H9 (cell line): ENCODE results near the gene DAPL1. TPM values are rescaled to one million over a fixed set of nuclear protein-coding genes. Genes with fewer than 3 reads are reported as not detected.

Experiments
- DNase-seq: peaks from one replicate; pipeline ENCODE4 v3.0.0-alpha.2; 2017
- H2AFZ ChIP-seq: one replicate; pipeline ENCODE4 v1.6.1; 2013; ENCODE audit warnings: mild to moderate bottlenecking, low read length, control low read depth, moderate library complexity
- H2AK5ac ChIP-seq: 2 replicates; pipeline ENCODE4 v1.6.1; 2013; ENCODE audit warnings: low read length, control low read depth, mixed read lengths; ENCODE audit not compliant: insufficient read length
- H2BK120ac ChIP-seq: one replicate; pipeline ENCODE4 v1.6.1; 2013; ENCODE audit warnings: low read depth, mild to moderate bottlenecking, low read length, control low read depth, inconsistent platforms; ENCODE audit not compliant: poor library complexity, severe bottlenecking
- H2BK12ac ChIP-seq: 2 replicates; pipeline ENCODE4 v1.6.1; 2013; ENCODE audit warnings: low read length, control low read depth, mixed read lengths, low read depth; ENCODE audit not compliant: insufficient read length
- H2BK15ac ChIP-seq: 2 replicates; pipeline ENCODE4 v1.6.1; 2013; ENCODE audit warnings: low read depth, low read length, control low read depth
- H2BK20ac ChIP-seq: one replicate; pipeline ENCODE4 v1.6.1; 2013; ENCODE audit warnings: low read depth, mild to moderate bottlenecking, low read length, control low read depth, inconsistent platforms; ENCODE audit not compliant: poor library complexity, severe bottlenecking
- H2BK5ac ChIP-seq: 2 replicates; pipeline ENCODE4 v1.6.1; 2013; ENCODE audit warnings: low read length, control low read depth, mixed read lengths; ENCODE audit not compliant: insufficient read length
- H3K14ac ChIP-seq: 2 replicates; pipeline ENCODE4 v1.6.1; 2013; ENCODE audit warnings: low read length, control low read depth; ENCODE audit not compliant: insufficient read depth
- H3K18ac ChIP-seq: 2 replicates; pipeline ENCODE4 v1.6.1; 2013; ENCODE audit warnings: low read depth, mild to moderate bottlenecking, mixed read lengths, low read length, control low read depth; ENCODE audit not compliant: insufficient read length
- H3K23ac ChIP-seq: 2 replicates; pipeline ENCODE4 v1.6.1; 2013; ENCODE audit warnings: low read length, control low read depth, mixed read lengths, low read depth; ENCODE audit not compliant: insufficient read length
- H3K23me2 ChIP-seq: 2 replicates; pipeline ENCODE4 v1.6.1; 2013; ENCODE audit warnings: low read depth, mild to moderate bottlenecking, mixed read lengths, low read length, control low read depth; ENCODE audit not compliant: insufficient read length, poor library complexity, severe bottlenecking
- H3K27ac ChIP-seq: 2 replicates; pipeline ENCODE4 v1.5.1; 2013; ENCODE audit warnings: low read length, control low read depth, mixed read lengths, low read depth; ENCODE audit not compliant: insufficient read length
- H3K27me3 ChIP-seq: 2 replicates; pipeline ENCODE4 v1.6.1; 2013; ENCODE audit warnings: low read length, control low read depth, inconsistent platforms; ENCODE audit not compliant: insufficient read depth
- H3K4ac ChIP-seq: 2 replicates; pipeline ENCODE4 v1.6.1; 2013; ENCODE audit warnings: low read depth, mild to moderate bottlenecking, control low read depth, inconsistent platforms, low read length, moderate library complexity
- H3K4me1 ChIP-seq: 2 replicates; pipeline ENCODE4 v1.6.1; 2013; ENCODE audit warnings: low read length, control low read depth, inconsistent platforms; ENCODE audit not compliant: insufficient read depth
- H3K4me2 ChIP-seq: 2 replicates; pipeline ENCODE4 v1.6.1; 2013; ENCODE audit warnings: low read length, control low read depth, mixed read lengths; ENCODE audit not compliant: insufficient read length, insufficient read depth
- H3K56ac ChIP-seq: 2 replicates; pipeline ENCODE4 v1.6.1; 2013; ENCODE audit warnings: low read depth, mild to moderate bottlenecking, mixed read lengths, low read length, control low read depth; ENCODE audit not compliant: insufficient read length
- H3K79me1 ChIP-seq: 2 replicates; pipeline ENCODE4 v1.6.1; 2013; ENCODE audit warnings: low read depth, mild to moderate bottlenecking, moderate library complexity, low read length, control low read depth, inconsistent platforms; ENCODE audit not compliant: insufficient read depth, poor library complexity, severe bottlenecking
- H3K79me2 ChIP-seq: 2 replicates; pipeline ENCODE4 v1.6.1; 2013; ENCODE audit warnings: low read length, control low read depth, inconsistent platforms; ENCODE audit not compliant: insufficient read depth
- H3K9ac ChIP-seq: 2 replicates; pipeline ENCODE4 v1.6.1; 2013; ENCODE audit warnings: low read length, control low read depth, mixed read lengths; ENCODE audit not compliant: insufficient read length; ENCODE audit errors: extremely low read depth
- H3K9me3 ChIP-seq: one replicate; pipeline ENCODE4 v1.6.1; 2013; ENCODE audit warnings: low read depth, low read length, inconsistent platforms; ENCODE audit not compliant: control insufficient read depth
- H3T11ph ChIP-seq: one replicate; pipeline ENCODE4 v1.6.1; 2013; ENCODE audit warnings: mild to moderate bottlenecking, low read length, control low read depth, inconsistent platforms
- H4K20me1 ChIP-seq: one replicate; pipeline ENCODE4 v1.6.1; 2013; ENCODE audit not compliant: control insufficient read depth, insufficient read length, insufficient read depth
- H4K5ac ChIP-seq: 2 replicates; pipeline ENCODE4 v1.6.1; 2013; ENCODE audit warnings: low read depth, mild to moderate bottlenecking, mixed read lengths, low read length, control low read depth; ENCODE audit not compliant: insufficient read length
- H4K8ac ChIP-seq: replicated peaks from 2 replicates; pipeline ENCODE4 v1.6.1; 2013; ENCODE audit warnings: low read length, control low read depth, mixed read lengths, low read depth; ENCODE audit not compliant: insufficient read length
- H4K91ac ChIP-seq: 2 replicates; pipeline ENCODE4 v1.6.1; 2013; ENCODE audit warnings: low read depth, mild to moderate bottlenecking, moderate library complexity, mixed read lengths, low read length, control low read depth; ENCODE audit not compliant: insufficient read length
- H3K27ac Mint-ChIP-seq, 3 experiments: 2 replicates in 2 of 3; 3 replicates in 1 of 3; pipeline ENCODE4 v1.8.0; 2020 to 2021; ENCODE audit warnings: mixed read lengths in 3 of 3, mild to moderate bottlenecking in 1 of 3, moderate library complexity in 1 of 3
- H3K27me3 Mint-ChIP-seq: 2 replicates; pipeline ENCODE4 v1.8.0; 2021; ENCODE audit warnings: low read depth, mild to moderate bottlenecking, moderate library complexity, mixed read lengths
- H3K36me3 Mint-ChIP-seq, 3 experiments: 2 replicates in 2 of 3; 3 replicates in 1 of 3; pipeline ENCODE4 v1.8.0; 2020 to 2021; ENCODE audit warnings: low read depth in 3 of 3, mixed read lengths in 3 of 3; ENCODE audit not compliant: insufficient read depth in 1 of 3
- H3K4me1 Mint-ChIP-seq, 2 experiments: 2 replicates each; pipeline ENCODE4 v1.8.0; 2020; ENCODE audit warnings: mixed read lengths in 2 of 2
- H3K4me3 Mint-ChIP-seq, 2 experiments: 2 replicates in 1 of 2; 3 replicates in 1 of 2; pipeline ENCODE4 v1.8.0; 2020 to 2021; ENCODE audit warnings: mild to moderate bottlenecking in 2 of 2, mixed read lengths in 2 of 2, moderate library complexity in 1 of 2
- H3K9me3 Mint-ChIP-seq, 2 experiments: 2 replicates in 1 of 2; 3 replicates in 1 of 2; pipeline ENCODE4 v1.8.0; 2020; ENCODE audit warnings: mild to moderate bottlenecking in 2 of 2, mixed read lengths in 2 of 2, moderate library complexity in 1 of 2
- CTCF ChIP-seq: fragments of 200-600 bp; sonication (generic); conservative IDR thresholded peaks from 3 replicates; pipeline ENCODE4 v1.8.0; 2021; ENCODE audit warnings: antibody characterized with exemption, mild to moderate bottlenecking
- WGBS: extraction: QIAGEN DNeasy Blood & Tissue Kit; methylation state at CpG from one replicate; pipeline ENCODE4 v1.1.7; 2013; ENCODE audit warnings: missing lambda C conversion rate, low lambda C conversion rate, mixed read lengths; ENCODE audit not compliant: insufficient read length; ENCODE audit errors: extremely low coverage; 5-methylcytosine and 5-hydroxymethylcytosine counted together
- total RNA-seq: library from RNA; stranded (reverse); gene quantifications from 2 replicates; pipeline ENCODE4 v1.2.1, GENCODE V29; 2021

The DAPL1 gene
- total RNA-seq, 1 experiment from 2014 or later, result not detected

GRCh38 chr2:158799181-158799580 is 4.1 kb downstream of the DAPL1 start:
- Mint-ChIP-seq H3K27me3 (peaks cover 4% of the 10 kb centered on the region), H3K36me3 (no peaks in the 10 kb centered on the region), H3K27ac (no peak overlapping the region), H3K9me3 (no peaks in the 10 kb centered on the region), H3K4me1 (peaks cover 18 to 22% of the 10 kb centered on the region in 2 experiments), H3K4me3 (no peak overlapping the region)
- Histone ChIP-seq H3K79me1 (no peaks in the 10 kb centered on the region), H3K4me2 (no peak overlapping the region), H3K4me1 (peaks cover 4% of the 10 kb centered on the region; the same call in 1 of the 2 replicates), H3K56ac (no peak overlapping the region), H3K79me2 (no peaks in the 10 kb centered on the region), H3K18ac (no peak overlapping the region), H4K8ac (no peak overlapping the region), H3K14ac (no peak overlapping the region), H3T11ph (no peak overlapping the region), H2BK5ac (no peak overlapping the region), H3K4ac (no peak overlapping the region), H3K27me3 (no peaks in the 10 kb centered on the region), H2AK5ac (no peak overlapping the region), H2BK15ac (no peak overlapping the region), H2BK20ac (no peak overlapping the region), H2BK12ac (no peak overlapping the region), H3K9ac (no peak overlapping the region), H4K91ac (no peak overlapping the region), H2BK120ac (no peak overlapping the region), H3K27ac (no peak overlapping the region), H3K23ac (no peak overlapping the region), H3K23me2 (no peaks in the 10 kb centered on the region), H2AFZ (no peak overlapping the region), H3K9me3 (no peaks in the 10 kb centered on the region), H4K20me1 (no peaks in the 10 kb centered on the region), H4K5ac (no peak overlapping the region)
- WGBS, result no CpG with 5 or more reads among the region's 2 CpGs
- no peak for DNase-seq
- TF ChIP-seq CTCF, result no peak
